Mesendoderm (in vitro differentiated cells): ENCODE measurements around the gene ANKRD44.

Source experiments
- DNase-seq: peaks from one replicate; pipeline ENCODE4 v3.0.0; 2013
- H2AK5ac ChIP-seq: 2 replicates; pipeline ENCODE4 v1.6.1; 2013; ENCODE audit warnings: low read length, inconsistent platforms
- H2BK120ac ChIP-seq: 2 replicates; pipeline ENCODE4 v1.6.1; 2013; ENCODE audit warnings: low read depth, mild to moderate bottlenecking, low read length, moderate library complexity, mixed read lengths
- H2BK15ac ChIP-seq: replicated peaks from 2 replicates; pipeline ENCODE4 v1.6.1; 2013; ENCODE audit warnings: low read depth, mild to moderate bottlenecking, moderate library complexity
- H2BK5ac ChIP-seq: 2 replicates; pipeline ENCODE4 v1.6.1; 2013; ENCODE audit warnings: low read length, inconsistent platforms
- H3K18ac ChIP-seq: 2 replicates; pipeline ENCODE4 v1.6.1; 2013; ENCODE audit warnings: mild to moderate bottlenecking, low read length, mixed read lengths
- H3K23ac ChIP-seq: one replicate; pipeline ENCODE4 v1.6.1; 2013; ENCODE audit warnings: low read length
- H3K27ac ChIP-seq: 2 replicates; pipeline ENCODE4 v1.5.1; 2013; ENCODE audit warnings: low read depth, mild to moderate bottlenecking, inconsistent platforms, low read length, moderate library complexity
- H3K27me3 ChIP-seq: 2 replicates; pipeline ENCODE4 v1.6.1; 2013; ENCODE audit warnings: low read length, control low read depth, mild to moderate bottlenecking, inconsistent platforms; ENCODE audit not compliant: insufficient read depth, poor library complexity
- H3K36me3 ChIP-seq: 2 replicates; pipeline ENCODE4 v1.6.1; 2013; ENCODE audit warnings: low read length, inconsistent platforms; ENCODE audit not compliant: control insufficient read depth, insufficient read depth
- H3K4ac ChIP-seq: one replicate; pipeline ENCODE4 v1.6.1; 2013; ENCODE audit warnings: low read depth, mild to moderate bottlenecking, low read length, moderate library complexity
- H3K4me1 ChIP-seq: 2 replicates; pipeline ENCODE4 v1.6.1; 2013; ENCODE audit warnings: low read depth, low read length, inconsistent platforms; ENCODE audit not compliant: control insufficient read depth
- H3K4me2 ChIP-seq: 2 replicates; pipeline ENCODE4 v1.6.1; 2013; ENCODE audit warnings: low read length
- H3K4me3 ChIP-seq: 2 replicates; pipeline ENCODE4 v1.5.1; 2013; ENCODE audit warnings: mild to moderate bottlenecking, low read length
- H3K56ac ChIP-seq: one replicate; pipeline ENCODE4 v1.6.1; 2013; ENCODE audit warnings: low read length
- H3K79me1 ChIP-seq: 2 replicates; pipeline ENCODE4 v1.6.1; 2013; ENCODE audit warnings: low read length, inconsistent platforms
- H3K79me2 ChIP-seq: 2 replicates; pipeline ENCODE4 v1.6.1; 2013; ENCODE audit warnings: mild to moderate bottlenecking, low read length; ENCODE audit not compliant: control insufficient read depth, insufficient read depth
- H3K9ac ChIP-seq: 2 replicates; pipeline ENCODE4 v1.6.1; 2013; ENCODE audit warnings: low read length, inconsistent platforms
- H4K5ac ChIP-seq: one replicate; pipeline ENCODE4 v1.6.1; 2013; ENCODE audit warnings: low read length
- H4K8ac ChIP-seq: one replicate; pipeline ENCODE4 v1.6.1; 2013; ENCODE audit warnings: low read depth, mild to moderate bottlenecking, control low read depth, low read length, moderate library complexity
- WGBS: extraction: QIAGEN DNeasy Blood & Tissue Kit; methylation state at CpG from one replicate; pipeline ENCODE4 v1.1.7; 2013; ENCODE audit warnings: low lambda C conversion rate, missing lambda C conversion rate; ENCODE audit not compliant: insufficient coverage; ENCODE audit errors: extremely low coverage; 5-methylcytosine and 5-hydroxymethylcytosine counted together

Gene ANKRD44

GRCh38 chr2:197122821-197123220 lies 187.8 kb downstream of the ANKRD44 start:
- no CpG with 5 or more reads among the region's 1 CpG for WGBS
- Histone ChIP-seq H3K4ac (no peak overlapping the region), H3K79me1 (no peaks in the 10 kb centered on the region)

GRCh38 chr2:197121756-197122385 lies 188.7 kb downstream of the ANKRD44 start:
- Histone ChIP-seq H2BK120ac (no peak overlapping the region), H2AK5ac (no peak overlapping the region), H3K4me2 (no peak overlapping the region), H2BK5ac (no peak overlapping the region), H2BK15ac (no peak overlapping the region), H3K23ac (no peak overlapping the region), H3K4me3 (no peak overlapping the region), H4K5ac (no peak overlapping the region), H3K4me1 (no peaks in the 10 kb centered on the region), H3K4ac (no peak overlapping the region), H3K56ac (no peak overlapping the region), H3K9ac (no peak overlapping the region), H3K79me2 (no peaks in the 10 kb centered on the region), H3K27ac (no peak overlapping the region), H3K18ac (no peak overlapping the region), H4K8ac (no peak overlapping the region), H3K36me3 (no peaks in the 10 kb centered on the region), H3K27me3 (no peaks in the 10 kb centered on the region), H3K79me1 (no peaks in the 10 kb centered on the region)
- no CpG with 5 or more reads among the region's 6 CpGs for WGBS
- no peak for DNase-seq

More at GRCh38 chr2:197122821-197123220, 187.8 kb downstream of the ANKRD44 start:
- H3K36me3 ChIP-seq, result no peaks in the 10 kb centered on the region
- H3K4me1 ChIP-seq, result no peaks in the 10 kb centered on the region
- H3K27me3 ChIP-seq, result no peaks in the 10 kb centered on the region
- no peak overlapping the region for H4K5ac ChIP-seq
- no peak overlapping the region for H2BK120ac ChIP-seq
- no peak overlapping the region for H2BK5ac ChIP-seq
- no peaks in the 10 kb centered on the region for H3K79me2 ChIP-seq
- DNase-seq, result no peak
- no peak overlapping the region for H3K27ac ChIP-seq
- no peak overlapping the region for H3K4me2 ChIP-seq
- no peak overlapping the region for H2BK15ac ChIP-seq
- H4K8ac ChIP-seq, result no peak overlapping the region
- no peak overlapping the region for H2AK5ac ChIP-seq
- H3K9ac ChIP-seq, result no peak overlapping the region
- H3K56ac ChIP-seq, result no peak overlapping the region
- H3K4me3 ChIP-seq, result no peak overlapping the region
- no peak overlapping the region for H3K23ac ChIP-seq
- no peak overlapping the region for H3K18ac ChIP-seq

- H2BK5ac ChIP-seq, result no peak overlapping the region
- H3K56ac ChIP-seq, result no peak overlapping the region
- no peak overlapping the region for H3K4me2 ChIP-seq
- H3K18ac ChIP-seq, result no peak overlapping the region
- no peaks in the 10 kb centered on the region for H3K4me1 ChIP-seq
- no peaks in the 10 kb centered on the region for H3K36me3 ChIP-seq
- H2BK15ac ChIP-seq, result no peak overlapping the region
- no peak overlapping the region for H3K4ac ChIP-seq
- H2AK5ac ChIP-seq, result no peak overlapping the region
- no peak overlapping the region for H3K27ac ChIP-seq
- H4K8ac ChIP-seq, result no peak overlapping the region
- no peaks in the 10 kb centered on the region for H3K79me1 ChIP-seq
- no peak overlapping the region for H2BK120ac ChIP-seq
- WGBS, result no CpG with 5 or more reads among the region's 8 CpGs
- no peak for DNase-seq
- no peak overlapping the region for H3K23ac ChIP-seq
- H3K79me2 ChIP-seq, result no peaks in the 10 kb centered on the region
- H3K27me3 ChIP-seq, result no peaks in the 10 kb centered on the region
- H4K5ac ChIP-seq, result no peak overlapping the region
- no peak overlapping the region for H3K9ac ChIP-seq
- no peak overlapping the region for H3K4me3 ChIP-seq
Measured at GRCh38 chr2:197121255-197121654, 189.3 kb downstream of the ANKRD44 start.

- Histone ChIP-seq H3K27me3 (no peaks in the 10 kb centered on the region), H2BK120ac (no peak overlapping the region), H2BK15ac (no peak overlapping the region), H2AK5ac (no peak overlapping the region), H3K4me1 (no peaks in the 10 kb centered on the region), H3K27ac (no peak overlapping the region), H3K23ac (no peak overlapping the region), H3K79me2 (no peaks in the 10 kb centered on the region), H3K4me2 (no peak overlapping the region), H3K9ac (no peak overlapping the region), H3K4ac (no peak overlapping the region), H4K8ac (no peak overlapping the region), H2BK5ac (no peak overlapping the region), H3K36me3 (no peaks in the 10 kb centered on the region), H3K4me3 (no peak overlapping the region), H3K18ac (no peak overlapping the region), H3K79me1 (no peaks in the 10 kb centered on the region), H4K5ac (no peak overlapping the region), H3K56ac (no peak overlapping the region)
- WGBS, result no CpG with 5 or more reads among the region's 10 CpGs
- no peak for DNase-seq
Measured at GRCh38 chr2:197116306-197116879, 194.2 kb downstream of the ANKRD44 start.

GRCh38 chr2:197115325-197115724 lies 195.3 kb downstream of the ANKRD44 start:
- Histone ChIP-seq H2BK120ac (no peak overlapping the region), H2AK5ac (no peak overlapping the region), H3K36me3 (no peaks in the 10 kb centered on the region), H3K56ac (no peak overlapping the region), H4K8ac (no peak overlapping the region), H2BK15ac (no peak overlapping the region), H3K4ac (no peak overlapping the region), H3K4me3 (no peak overlapping the region), H3K4me1 (no peaks in the 10 kb centered on the region), H2BK5ac (no peak overlapping the region), H3K27me3 (no peaks in the 10 kb centered on the region), H3K27ac (no peak overlapping the region), H3K9ac (no peak overlapping the region), H3K79me1 (no peaks in the 10 kb centered on the region), H3K23ac (no peak overlapping the region), H3K79me2 (no peaks in the 10 kb centered on the region), H3K4me2 (no peak overlapping the region), H3K18ac (no peak overlapping the region), H4K5ac (no peak overlapping the region)
- no peak for DNase-seq

- Histone ChIP-seq H2BK5ac (no peak overlapping the region), H3K4me1 (no peaks in the 10 kb centered on the region), H3K79me2 (no peaks in the 10 kb centered on the region), H3K36me3 (no peaks in the 10 kb centered on the region), H3K4ac (no peak overlapping the region), H3K23ac (no peak overlapping the region), H2BK120ac (no peak overlapping the region), H3K27ac (no peak overlapping the region), H3K18ac (no peak overlapping the region), H4K5ac (no peak overlapping the region), H3K79me1 (no peaks in the 10 kb centered on the region), H4K8ac (no peak overlapping the region), H3K4me2 (no peak overlapping the region), H3K9ac (no peak overlapping the region), H3K4me3 (no peak overlapping the region), H2BK15ac (no peak overlapping the region), H3K56ac (no peak overlapping the region), H3K27me3 (no peaks in the 10 kb centered on the region), H2AK5ac (no peak overlapping the region)
- DNase-seq, result no peak
- no CpG with 5 or more reads among the region's 1 CpG for WGBS
Measured at GRCh38 chr2:197113275-197113711, 197.3 kb downstream of the ANKRD44 start.
